Measurements from ENCODE around the gene GRM8.
A peak's percentile ranks its signal among the peaks of the same experiment; 100 is the strongest.

GRM8 gene

DNA sequence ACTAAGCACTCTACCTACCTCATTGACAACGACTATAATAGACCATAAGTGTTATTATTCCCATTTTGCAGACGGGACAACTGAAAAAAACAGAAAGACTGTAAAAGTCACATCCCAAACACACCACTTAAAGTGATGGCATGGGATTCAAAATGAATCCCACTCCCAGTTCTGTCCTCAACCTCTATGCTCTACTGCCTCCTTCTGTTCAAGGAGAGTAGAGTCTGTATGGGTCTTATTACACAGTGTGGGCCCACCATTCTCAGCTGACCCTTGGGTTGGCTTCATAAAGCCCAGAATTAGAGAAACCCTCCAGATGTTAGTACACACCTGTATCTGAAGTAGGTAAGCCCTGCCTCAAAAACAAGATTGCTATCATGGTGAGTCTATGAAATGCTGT is 102.2 kb downstream of the GRM8 start:
- DNase-seq (ENCODE audit: low read depth in 3 of 3): no peak

DNA sequence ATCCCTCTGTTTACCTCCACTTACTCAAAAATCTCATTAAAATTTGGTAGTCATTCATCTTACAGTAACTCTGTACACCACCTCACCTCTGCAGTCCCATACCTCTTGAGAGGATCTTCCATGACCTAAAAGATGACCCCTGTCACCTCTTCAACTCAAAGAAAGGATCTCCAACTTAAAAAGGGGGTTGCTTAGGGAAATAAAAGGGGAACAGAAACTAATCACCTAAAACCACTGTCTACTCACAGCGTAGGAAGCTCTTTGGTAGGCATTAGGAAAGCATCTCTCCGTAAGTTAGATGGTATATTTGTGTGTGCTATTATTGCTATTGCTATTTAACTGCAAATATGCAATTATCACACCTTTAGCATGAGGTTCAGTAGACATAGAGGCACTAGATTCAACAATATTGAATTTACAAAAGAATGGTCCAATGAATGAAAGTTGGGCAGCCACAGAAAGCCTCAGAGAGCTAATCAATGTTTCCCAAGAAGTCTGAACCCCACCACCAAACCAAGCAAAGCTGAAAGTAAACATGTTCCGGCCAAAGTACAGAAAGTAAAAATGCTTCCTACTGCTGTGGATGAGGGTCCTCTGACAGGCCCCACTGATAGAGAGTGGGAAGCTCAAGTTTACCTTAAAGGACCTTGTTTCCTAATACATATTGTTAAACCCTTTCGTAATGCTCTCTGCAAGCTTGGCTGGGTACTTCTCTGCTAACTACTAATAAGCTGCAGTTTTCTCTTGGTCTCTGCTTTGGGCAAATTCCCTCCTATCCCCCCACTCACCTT is 105.8 kb downstream of the GRM8 start:
- DNase-seq (ENCODE audit: low read depth in 3 of 3): no peak

- no peak for DNase-seq (ENCODE audit: low read depth in 3 of 3)
Measured at GRCh38 chr7:127137146-127137545, 115.6 kb downstream of the GRM8 start.

- no peak for DNase-seq (ENCODE audit: low read depth in 3 of 3)
Measured at GRCh38 chr7:127135871-127136485, 116.8 kb downstream of the GRM8 start.

- no peak for DNase-seq (ENCODE audit: low read depth in 3 of 3)
Measured at GRCh38 chr7:127123220-127123619, 129.5 kb downstream of the GRM8 start.

GRCh38 chr7:127119517-127119916 is 133.2 kb downstream of the GRM8 start:
- DNase-seq (ENCODE audit: low read depth in 3 of 3): no peak

DNA sequence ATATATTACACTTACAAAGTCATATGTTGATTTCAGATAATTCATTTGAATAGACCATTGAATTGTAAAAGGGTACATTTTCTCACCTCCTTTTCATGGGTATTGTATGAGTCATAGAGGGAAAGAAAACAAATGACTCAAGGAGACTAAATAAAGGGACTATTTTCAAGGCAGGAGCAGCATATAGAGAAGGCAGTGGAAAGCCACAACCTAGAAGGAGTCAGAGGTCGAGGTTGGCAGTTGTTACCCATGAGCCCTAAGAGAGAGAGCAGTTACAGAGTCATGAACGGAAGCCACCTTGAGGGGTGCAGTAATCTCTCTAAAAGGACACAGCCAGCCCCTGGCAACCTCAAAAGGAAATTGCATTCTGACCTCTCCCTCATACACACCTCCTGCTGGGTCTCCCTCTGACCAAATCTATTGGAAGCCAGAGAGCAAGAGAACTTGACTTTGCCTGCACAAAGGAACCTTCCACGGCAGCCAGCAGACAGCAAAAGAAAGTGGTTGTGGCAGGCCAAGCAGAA is 137.9 kb downstream of the GRM8 start:
- DNase-seq (ENCODE audit: low read depth in 3 of 3): no peak

DNA sequence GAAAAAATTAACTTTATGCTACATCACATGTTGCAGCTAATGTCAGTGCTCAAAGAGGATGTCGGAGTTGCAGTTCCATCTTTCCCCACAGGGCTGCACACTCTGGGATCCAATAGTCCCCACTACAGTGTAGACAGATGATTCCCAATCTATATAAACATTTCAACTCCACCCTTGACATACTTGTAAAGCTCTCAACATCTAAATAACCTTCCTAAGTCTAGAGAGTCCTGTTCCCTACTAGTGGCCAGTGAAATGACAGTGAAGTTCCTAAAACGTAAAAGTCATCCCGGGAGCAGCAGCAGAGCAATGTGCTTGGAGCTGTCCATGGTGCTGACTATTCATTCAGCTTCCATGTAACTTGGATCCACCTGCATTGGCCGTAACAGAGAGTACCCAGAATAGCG is 145.1 kb downstream of the GRM8 start:
- peak in 1 of 3 donors; percentile 26 for DNase-seq (ENCODE audit: low read depth in 3 of 3)

DNA sequence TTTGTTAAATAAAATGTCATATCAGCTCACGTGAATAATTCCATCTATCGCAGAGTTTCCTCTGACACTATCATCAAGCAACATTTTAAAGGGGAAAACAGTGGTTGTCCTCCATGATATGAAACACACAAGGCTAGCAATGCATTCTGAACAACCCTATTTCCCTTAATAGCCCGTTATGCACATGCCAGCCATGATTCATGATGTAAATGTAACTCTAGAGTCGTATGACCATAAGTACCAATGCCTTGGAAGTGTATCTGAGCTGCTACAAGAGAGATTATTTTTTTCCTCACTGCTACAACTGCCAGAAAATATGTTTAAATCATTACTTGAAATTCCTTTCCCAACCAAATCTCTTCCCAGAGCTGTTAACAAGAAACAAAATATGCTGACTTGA is 159.4 kb downstream of the GRM8 start:
- no peak for DNase-seq (ENCODE audit: low read depth in 3 of 3)

- DNase-seq (ENCODE audit: low read depth in 3 of 3): no peak
Measured at GRCh38 chr7:127091620-127092019, 161.1 kb downstream of the GRM8 start.

DNA sequence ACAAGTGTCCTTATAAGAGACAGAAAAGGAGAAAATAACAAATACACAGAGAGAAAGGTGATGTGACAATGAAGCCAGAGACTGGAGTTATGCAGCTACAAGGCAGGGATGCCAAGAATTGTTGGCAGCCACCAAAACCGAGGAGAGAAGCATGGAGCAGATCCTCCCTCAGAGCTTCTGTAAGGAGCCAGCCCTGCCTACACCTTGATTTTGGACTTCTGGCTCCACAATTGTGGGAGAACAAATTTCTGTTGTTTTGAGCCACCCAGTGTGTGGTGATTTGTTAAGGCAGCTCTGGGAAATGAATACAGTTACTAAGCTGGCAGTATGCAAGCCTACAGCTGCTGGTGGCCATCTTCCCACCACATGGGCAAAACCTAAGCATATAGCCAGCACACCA is 163.6 kb downstream of the GRM8 start:
- DNase-seq (ENCODE audit: low read depth in 3 of 3): no peak

DNA sequence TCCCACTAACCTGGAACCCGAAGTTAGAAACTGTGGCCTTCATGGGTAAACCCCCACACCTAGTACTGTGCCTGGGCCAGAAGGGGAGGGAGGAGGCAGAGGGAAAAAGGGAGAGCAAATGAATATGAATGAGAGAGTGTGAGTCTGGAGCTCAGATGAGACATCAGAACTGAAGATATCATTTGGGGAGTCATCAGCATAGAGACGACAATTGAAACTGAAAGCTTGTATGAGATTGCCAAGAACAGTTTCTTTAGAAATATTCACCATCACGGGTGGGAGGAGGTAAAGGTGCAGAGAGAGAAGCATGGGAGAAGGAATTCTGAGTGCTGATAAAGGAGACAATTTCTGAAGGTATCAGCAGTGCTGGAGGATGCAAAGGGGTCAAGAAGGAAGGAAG is 171.2 kb downstream of the GRM8 start:
- no peak for DNase-seq (ENCODE audit: low read depth in 3 of 3)

GRCh38 chr7:127080576-127080975 is 172.2 kb downstream of the GRM8 start:
- no peak for DNase-seq (ENCODE audit: low read depth in 3 of 3)

- DNase-seq (ENCODE audit: low read depth in 3 of 3): no peak
Measured at GRCh38 chr7:127066974-127067373, 185.8 kb downstream of the GRM8 start.

DNA sequence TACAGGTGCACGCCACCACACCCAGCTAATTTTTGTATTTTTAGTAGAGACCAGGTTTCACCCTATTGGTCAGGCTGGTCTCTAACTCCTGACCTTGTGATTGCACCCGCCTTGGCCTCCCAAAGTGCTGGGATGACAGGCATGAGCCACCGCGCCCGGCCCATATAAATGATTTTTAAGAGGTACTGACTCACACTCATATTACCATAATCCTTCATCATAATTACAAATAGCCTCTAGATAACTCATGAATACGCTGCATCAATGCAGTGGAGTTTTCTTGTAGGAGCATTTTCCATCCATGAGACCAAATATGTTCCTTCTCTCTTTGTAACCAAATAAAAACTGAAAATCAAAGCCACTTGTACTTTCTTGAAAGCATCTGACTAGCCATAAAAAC is 193.3 kb downstream of the GRM8 start:
- DNase-seq (ENCODE audit: low read depth in 3 of 3): no peak

DNA sequence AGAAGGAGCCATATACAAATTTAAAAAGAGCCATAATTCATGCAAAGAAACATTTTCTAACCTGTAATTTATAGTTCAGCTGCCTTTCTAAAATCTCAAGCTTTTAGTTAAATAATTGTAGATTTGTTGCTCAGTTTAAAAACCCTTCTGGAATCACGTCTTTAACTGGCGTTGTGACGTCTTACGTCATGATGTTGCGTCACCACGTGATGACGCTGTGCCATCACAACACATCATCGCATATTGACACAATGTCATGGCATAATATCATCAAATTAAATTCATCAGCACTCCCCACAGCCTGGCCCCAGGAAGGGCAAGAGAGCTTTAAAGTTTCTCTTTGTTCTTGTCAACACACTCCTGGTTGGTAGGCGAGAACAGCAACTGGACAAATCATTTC is 194.8 kb downstream of the GRM8 start:
- DNase-seq (ENCODE audit: low read depth in 3 of 3): no peak

GRCh38 chr7:127056202-127056601 is 196.5 kb downstream of the GRM8 start:
- no peak for DNase-seq (ENCODE audit: low read depth in 3 of 3)

DNA sequence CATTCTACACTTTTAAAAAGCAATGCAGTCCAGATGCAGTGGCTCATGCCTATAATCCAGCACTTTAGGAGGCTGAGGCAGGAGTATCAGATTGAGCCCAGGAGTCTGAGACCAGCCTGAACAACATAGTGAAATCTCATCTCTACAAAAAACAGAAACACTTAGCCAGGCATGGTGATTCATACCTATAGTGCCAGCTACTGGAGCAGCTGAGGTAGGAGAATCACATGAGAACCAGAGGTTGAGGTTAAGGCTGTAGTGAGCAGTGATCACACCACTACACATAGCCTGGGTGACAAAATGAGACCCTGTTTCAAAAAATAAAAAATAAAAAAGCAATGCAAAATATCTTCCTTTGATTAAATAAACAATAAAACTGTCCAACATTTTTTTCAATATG is 205.2 kb downstream of the GRM8 start:
- DNase-seq (ENCODE audit: low read depth in 3 of 3): no peak

DNA sequence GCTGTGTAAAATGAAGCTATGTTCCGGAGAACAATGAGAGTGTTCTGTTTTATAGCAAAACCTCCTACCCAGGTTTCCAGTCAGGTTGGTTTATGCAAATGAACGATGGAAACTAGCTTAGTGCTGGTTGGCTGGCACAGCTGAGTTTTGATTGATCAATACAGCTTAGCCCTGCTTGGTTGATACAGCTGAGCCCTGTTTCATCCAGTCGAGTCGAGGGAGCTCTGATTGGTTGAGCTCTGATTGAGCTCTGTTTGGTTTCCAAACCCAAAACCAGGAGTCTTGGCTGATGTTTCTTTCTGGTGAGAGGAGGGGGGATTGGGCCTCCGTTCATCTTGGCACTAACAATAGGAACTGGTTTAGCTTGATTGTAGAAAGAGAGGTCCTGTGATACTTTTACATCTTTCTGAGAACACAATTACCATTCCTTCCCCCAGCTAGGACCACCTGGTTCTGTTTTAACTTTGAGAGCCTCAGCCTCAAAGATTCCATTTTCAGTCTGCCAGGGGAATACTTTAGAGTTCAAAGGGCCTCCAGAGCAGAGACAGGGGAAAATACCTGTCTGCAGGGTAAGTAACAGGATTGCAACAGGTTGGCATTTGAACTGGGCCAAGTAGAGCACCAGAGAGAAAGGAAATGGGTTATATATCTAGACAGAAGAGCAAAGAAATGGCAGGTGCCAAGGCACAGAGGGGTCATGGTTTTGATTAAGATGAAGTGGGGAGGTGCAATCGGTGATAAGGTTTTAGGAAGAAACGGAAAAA is 210.9 kb downstream of the GRM8 start:
- DNase-seq (ENCODE audit: low read depth in 3 of 3): no peak

- DNase-seq (ENCODE audit: low read depth in 3 of 3): no peak
Measured at GRCh38 chr7:127040042-127040441, 212.7 kb downstream of the GRM8 start.

- DNase-seq (ENCODE audit: low read depth in 3 of 3): no peak
Measured at GRCh38 chr7:127039541-127039940, 213.2 kb downstream of the GRM8 start.

GRCh38 chr7:127035203-127035849 is 217.4 kb downstream of the GRM8 start:
- no peak for DNase-seq (ENCODE audit: low read depth in 3 of 3)
